Measurements from ENCODE around the gene RNF224.

RNF224 gene

GRCh38 chr9:137219757-137220316 is 7.5 kb upstream of the RNF224 start:
- no peak for TF ChIP-seq CTCF (IDR thresholded peaks at IDR 0.05; ENCODE audit: low read depth, low read length, missing control alignments)
- DNase-seq (ENCODE audit: extremely low read depth, low read depth), result no peak
- H3K4me3 ChIP-seq (replicated peaks; ENCODE audit: low read depth, low read length), result no peak overlapping the region

- DNase-seq (ENCODE audit: extremely low read depth, low read depth), result no peak
- TF ChIP-seq CTCF (IDR thresholded peaks at IDR 0.05; ENCODE audit: low read depth, low read length, missing control alignments), result no peak
Measured at GRCh38 chr9:137220317-137221094, 6.8 kb upstream of the RNF224 start.

GRCh38 chr9:137221095-137221505 is 6.2 kb upstream of the RNF224 start:
- no peak overlapping the region for H3K4me3 ChIP-seq (replicated peaks; ENCODE audit: low read depth, low read length)
- DNase-seq (ENCODE audit: extremely low read depth, low read depth), result no peak
- TF ChIP-seq CTCF (IDR thresholded peaks at IDR 0.05; ENCODE audit: low read depth, low read length, missing control alignments), result no peak

More at GRCh38 chr9:137220317-137221094, 6.8 kb upstream of the RNF224 start:
- H3K4me3 ChIP-seq (replicated peaks; ENCODE audit: low read depth, low read length), result no peak overlapping the region

GRCh38 chr9:137221506-137222111 is 5.7 kb upstream of the RNF224 start:
- no peak for TF ChIP-seq CTCF (IDR thresholded peaks at IDR 0.05; ENCODE audit: low read depth, low read length, missing control alignments)
- DNase-seq (ENCODE audit: extremely low read depth, low read depth), result no peak
- peak overlapping the region; percentile 13 for H3K4me3 ChIP-seq (replicated peaks; ENCODE audit: low read depth, low read length)

GRCh38 chr9:137222190-137223077 is 4.9 kb upstream of the RNF224 start, which contains the start of gene RNF208:
RNF208 (minus strand) TSS chr9:137222240; CDS start chr9:137221212, 1,028 bp downstream.
- peak within 1 kb of the TSS; percentile 74 for H3K4me3 ChIP-seq (replicated peaks; ENCODE audit: low read depth, low read length)
- TF ChIP-seq CTCF (IDR thresholded peaks at IDR 0.05; ENCODE audit: low read depth, low read length, missing control alignments), result no peak
- no peak for DNase-seq (ENCODE audit: extremely low read depth, low read depth)

Measured in HFF-Myc (cell line).